ENCODE measurements around the gene SLC25A29.
"Not testable (repeated sequence)": the region's sequence is repeated elsewhere in the genome, so short reads cannot be mapped to it uniquely, and the experiment has no call there.

Gene SLC25A29

GRCh38 chr14:100306101-100306997, at the start of gene SLC25A29:
Gene SLC25A29 (minus strand): TSS chr14:100306444. CDS start chr14:100306232, 212 bp downstream.
- peak; percentile 99 for DNase-seq

DNA sequence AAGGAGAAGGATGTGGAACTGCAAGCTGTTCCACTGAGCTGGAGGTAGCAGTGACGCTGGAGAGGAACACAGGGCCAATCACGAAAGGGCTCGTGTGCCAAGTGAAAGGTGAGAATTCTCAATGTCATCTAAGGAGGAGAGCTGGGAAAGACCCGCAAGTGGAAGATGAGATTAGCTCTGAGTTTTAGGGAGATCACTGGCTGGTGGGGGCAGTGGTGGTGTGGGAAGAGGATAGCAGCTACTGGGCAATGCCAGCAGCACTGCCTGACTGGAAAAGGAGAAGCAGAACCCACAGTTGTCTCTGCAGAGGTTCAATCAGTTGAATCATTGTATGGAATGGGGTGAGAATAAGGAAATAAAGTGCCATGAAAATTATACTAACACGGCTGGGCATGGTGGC, 44.7 kb upstream of the SLC25A29 start:
- DNase-seq = no peak

- DNase-seq = no peak
Measured at GRCh38 chr14:100350276-100350926, 44.2 kb upstream of the SLC25A29 start.

DNA sequence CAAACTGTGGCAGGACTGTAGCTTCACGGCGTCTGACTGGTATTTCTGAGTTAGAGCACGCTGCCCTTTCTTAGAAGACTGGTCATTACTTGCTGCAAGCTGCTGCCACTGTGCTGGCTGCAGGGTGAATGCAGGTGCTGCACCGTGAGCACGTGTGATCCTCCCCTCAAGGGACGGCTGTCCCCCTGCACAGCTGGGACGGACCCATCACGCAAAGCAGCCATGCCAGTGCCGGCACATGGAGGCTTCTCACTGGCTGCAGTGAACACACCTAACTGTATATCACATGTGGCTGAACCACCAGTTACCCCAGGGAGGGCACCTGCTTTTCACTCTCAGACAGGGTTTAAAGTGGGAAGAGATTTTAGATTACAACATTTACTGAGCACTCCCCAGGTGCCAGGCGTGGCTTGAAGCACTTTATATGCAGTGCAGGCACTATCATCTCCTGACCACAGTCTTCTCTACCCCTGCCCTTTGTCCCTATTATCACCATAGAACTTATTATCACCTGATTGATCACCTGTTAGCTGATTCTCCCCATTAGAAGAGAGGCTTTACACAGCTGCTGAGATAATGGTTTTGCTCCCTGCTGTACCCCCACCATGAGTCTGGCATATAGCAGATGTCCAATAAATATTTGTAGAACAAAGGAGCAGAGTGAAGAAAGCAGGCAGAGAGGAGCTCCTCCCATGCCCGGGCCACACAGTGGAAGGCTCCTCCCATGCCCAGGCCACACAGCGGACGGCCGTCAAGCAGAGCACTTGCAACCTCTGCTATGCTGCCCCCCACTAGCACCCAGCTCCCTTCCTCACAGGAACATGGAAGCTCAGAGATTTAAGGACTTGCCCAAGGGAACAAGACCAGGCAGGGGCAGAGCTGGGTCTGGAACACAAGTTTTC, 42.8 kb upstream of the SLC25A29 start:
- peak; percentile 97 for DNase-seq

DNA sequence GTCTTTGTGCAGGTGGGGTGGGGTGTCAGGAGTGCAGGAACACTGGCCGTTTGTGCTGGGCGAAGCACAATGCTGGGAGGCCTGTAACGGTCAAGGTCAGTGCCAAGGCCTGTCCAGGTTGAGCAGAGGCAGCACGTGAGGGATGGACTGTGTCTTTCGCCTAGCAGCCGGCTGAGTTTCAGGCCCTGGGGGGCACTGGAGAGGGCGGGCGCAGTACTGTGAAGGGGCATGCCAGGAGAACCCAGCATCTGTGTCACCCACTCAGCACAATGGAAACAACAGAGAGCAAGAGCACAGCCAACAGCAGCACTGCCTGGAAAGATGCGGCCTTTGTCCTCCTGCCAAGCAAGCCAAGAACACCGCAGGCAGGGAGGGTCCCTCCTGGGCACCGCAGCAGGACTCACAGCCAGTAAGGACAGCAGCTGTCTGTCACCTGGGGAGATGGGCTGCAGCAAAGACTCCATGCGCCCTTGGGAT, 42.0 kb upstream of the SLC25A29 start:
- DNase-seq = peak; percentile 84

GRCh38 chr14:100346306-100347091, 40.3 kb upstream of the SLC25A29 start:
- no peak for DNase-seq

GRCh38 chr14:100345711-100346110, 39.5 kb upstream of the SLC25A29 start:
- no peak for DNase-seq

DNA sequence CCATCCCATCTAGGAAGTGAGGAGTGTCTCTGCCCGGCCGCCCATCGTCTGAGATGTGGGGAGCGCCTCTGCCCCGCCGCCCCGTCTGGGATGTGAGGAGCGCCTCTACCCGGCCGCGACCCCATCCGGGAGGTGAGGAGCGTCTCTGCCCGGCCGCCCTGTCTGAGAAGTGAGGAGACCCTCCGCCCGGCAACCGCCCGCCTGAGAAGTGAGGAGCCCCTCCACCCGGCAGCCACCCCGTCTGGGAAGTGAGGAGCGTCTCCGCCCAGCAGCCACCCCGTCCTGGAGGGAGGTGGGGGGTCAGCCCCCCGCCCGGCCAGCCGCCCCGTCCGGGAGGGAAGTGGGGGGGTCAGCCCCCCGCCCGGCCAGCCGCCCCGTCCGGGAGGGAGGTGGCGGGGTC, 38.4 kb upstream of the SLC25A29 start:
- DNase-seq = not testable (repeated sequence)

DNA sequence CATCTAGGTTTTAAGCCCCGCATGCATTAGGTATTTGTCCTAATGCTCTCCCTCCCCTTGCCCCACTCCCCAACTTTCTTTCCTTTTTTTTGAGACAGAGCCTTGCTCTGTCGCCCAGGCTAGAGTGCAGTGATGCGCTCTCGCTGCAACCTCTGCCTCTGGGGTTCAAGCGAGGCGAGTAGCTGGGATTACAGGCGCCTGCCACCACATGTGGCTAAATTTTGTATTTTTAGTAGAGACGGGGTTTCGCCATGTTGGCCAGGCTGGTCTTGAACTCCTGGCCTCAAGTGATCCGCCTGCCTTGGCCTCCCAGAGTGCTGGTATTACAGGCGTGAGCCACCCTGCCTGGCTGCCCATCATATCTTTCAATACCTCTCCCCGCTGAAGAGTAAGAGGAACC, 36.6 kb upstream of the SLC25A29 start:
- DNase-seq = not testable (repeated sequence)

GRCh38 chr14:100342195-100342594, 36.0 kb upstream of the SLC25A29 start:
- no peak for DNase-seq

DNA sequence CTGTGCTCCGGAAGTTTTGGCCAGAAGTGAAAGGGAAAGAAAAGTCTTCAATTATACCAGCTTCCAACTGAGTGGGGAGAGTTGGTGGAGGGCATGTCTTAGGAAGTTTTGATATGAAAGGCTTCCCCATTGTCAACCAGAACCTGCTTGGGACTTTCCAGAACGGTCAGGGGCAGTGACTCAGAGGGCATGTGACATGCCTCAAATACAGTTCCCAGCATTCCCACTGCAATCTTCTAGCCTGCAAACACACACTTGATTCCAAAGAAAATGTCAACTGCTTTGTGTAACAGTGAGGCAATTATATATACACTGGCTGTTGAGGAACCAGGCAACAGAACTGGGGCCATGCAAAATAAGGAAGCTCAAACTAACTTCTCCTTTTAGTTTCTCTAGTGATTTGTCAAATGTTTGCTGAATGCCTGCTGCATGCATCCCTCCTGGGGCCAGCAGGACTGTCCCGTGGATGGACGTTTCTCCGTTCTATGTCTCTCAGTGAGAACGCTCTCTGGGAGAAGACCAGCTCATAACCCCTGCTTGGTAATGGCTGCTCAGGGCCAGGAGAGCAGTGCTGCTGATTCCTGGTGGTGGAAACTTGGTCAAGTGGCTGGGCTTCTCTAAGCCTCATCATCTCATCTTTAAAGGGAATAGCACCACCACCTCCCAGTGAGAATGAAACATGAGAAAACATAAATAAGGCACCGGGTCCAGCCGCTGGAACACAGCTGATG, 35.2 kb upstream of the SLC25A29 start:
- DNase-seq = peak; percentile 21

GRCh38 chr14:100340423-100340813, 34.2 kb upstream of the SLC25A29 start:
- no peak for DNase-seq

DNA sequence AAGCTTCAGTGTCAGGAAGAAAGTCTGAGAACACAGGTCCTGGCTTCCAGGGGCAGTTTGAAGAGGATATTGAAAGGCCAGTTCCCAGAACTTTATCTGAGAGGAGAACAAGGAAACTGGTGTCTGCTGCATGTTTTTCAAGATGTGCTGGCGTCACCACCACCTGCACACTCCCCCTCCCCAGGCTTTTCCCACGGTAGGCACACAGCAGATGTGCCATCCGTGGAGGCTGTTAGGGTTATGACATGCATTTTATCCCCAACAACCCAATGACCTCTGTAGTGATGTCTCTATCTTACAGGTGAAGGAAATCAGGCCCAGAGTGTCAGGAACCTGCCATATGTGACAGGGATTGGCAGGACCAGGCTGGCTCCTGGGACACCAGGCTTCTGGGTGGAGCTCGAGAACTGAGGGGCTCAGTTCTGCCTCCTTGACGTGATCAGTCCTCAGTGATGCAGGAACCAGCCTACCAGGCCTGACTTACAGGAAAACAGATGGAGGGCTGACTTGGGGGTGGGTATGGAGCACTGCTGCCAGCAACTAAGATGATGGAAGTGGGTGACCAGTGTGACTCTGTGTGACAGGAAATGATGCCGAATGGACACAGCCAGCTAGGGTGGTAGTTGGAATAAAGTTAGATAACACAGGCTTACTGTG, 33.6 kb upstream of the SLC25A29 start:
- no peak for DNase-seq

DNA sequence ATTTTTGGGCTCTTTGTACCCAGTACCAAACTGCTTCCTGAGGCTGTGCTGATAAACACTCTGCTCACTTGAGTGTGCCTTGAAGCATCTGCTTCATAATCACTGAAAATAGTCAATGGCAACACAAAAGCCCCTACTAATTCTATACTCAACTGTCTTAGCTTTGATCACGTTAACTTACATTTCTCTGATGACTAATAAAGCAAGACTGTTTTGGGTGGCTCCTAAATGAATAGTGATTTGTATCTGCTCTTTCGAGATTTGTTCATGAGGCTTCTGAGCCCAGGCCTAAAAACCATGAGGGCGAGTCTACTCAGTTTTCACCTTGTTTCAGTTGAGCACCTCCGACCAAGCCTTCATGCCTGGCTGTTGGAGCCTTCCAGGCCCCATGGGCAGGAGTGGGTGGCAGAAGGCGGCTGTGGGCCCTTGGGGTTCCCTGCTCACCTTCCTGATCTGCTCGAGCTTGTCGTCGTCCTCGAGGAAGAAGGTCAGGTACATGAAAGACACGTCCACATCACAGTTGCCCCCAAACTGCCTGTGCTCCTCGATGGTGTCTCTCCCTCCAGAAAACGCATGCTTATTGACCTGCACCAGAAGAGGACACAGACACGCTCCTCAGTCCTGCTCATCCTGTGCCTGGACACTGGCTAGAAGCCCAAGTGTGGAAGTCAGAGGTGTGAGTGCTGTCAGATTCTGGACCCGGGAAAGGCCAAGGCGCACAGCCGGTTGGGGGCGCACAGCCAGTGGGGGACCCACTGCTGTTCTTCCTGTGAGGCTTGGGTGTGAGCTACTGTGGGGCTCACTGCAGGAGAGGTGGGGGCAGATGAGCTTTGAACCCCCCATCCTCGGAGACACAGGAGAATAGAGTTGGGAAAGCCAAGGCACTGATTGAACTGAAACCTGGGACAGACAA, 30.6 kb upstream of the SLC25A29 start:
- no peak for DNase-seq

- DNase-seq = no peak
Measured at GRCh38 chr14:100334904-100335303, 28.7 kb upstream of the SLC25A29 start.

GRCh38 chr14:100333827-100334226, 27.6 kb upstream of the SLC25A29 start:
- no peak for DNase-seq

DNA sequence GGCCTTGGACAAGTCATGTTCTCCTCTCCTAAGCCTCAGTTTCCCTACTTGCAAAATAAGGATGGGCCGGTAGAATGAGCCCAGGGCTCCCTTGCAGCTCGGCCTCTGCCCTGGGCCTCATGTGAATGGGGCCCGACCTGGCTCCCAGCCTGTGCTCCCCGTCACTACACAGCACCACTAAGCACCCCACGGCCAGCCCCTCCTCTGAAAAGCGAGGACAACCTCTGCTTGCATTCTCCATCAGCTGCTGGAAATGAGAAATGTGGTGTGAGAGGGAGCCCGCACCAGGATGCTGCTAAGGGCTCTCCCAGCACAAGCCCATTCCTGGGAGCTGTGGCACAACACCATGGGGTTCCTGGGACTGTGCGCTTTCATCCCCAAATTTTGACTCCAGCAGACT, 27.1 kb upstream of the SLC25A29 start:
- no peak for DNase-seq

GRCh38 chr14:100332797-100333196, 26.6 kb upstream of the SLC25A29 start:
- peak; percentile 90 for DNase-seq

- DNase-seq = no peak
Measured at GRCh38 chr14:100332071-100332639, 25.9 kb upstream of the SLC25A29 start.
